Stomach smooth muscle (tissue), 2 donors: ENCODE results near the gene COQ2.
"Not testable (repeated sequence)": the region's sequence is repeated elsewhere in the genome, so short reads cannot be mapped to it uniquely, and the experiment has no call there.

Experiments
- H3K27ac ChIP-seq: one replicate; pipeline ENCODE4 v1.7.0; 2013; ENCODE audit warnings: mild to moderate bottlenecking, low read length, inconsistent platforms
- H3K27me3 ChIP-seq, 2 donors: one replicate each; pipeline ENCODE4 v1.7.0; 2013; ENCODE audit warnings: low read length in 2 of 2; ENCODE audit not compliant: insufficient read depth in 2 of 2, control insufficient read depth in 1 of 2
- H3K36me3 ChIP-seq, 2 donors: one replicate each; pipeline ENCODE4 v1.7.0; 2013; ENCODE audit warnings: low read length in 2 of 2; ENCODE audit not compliant: control insufficient read depth in 2 of 2, insufficient read depth in 2 of 2
- H3K4me1 ChIP-seq: one replicate; pipeline ENCODE4 v1.7.0; 2013; ENCODE audit warnings: low read length; ENCODE audit not compliant: control insufficient read depth, insufficient read depth
- H3K4me3 ChIP-seq, 2 donors: one replicate each; pipeline ENCODE4 v1.7.0; 2013; ENCODE audit warnings: low read length in 2 of 2
- H3K9ac ChIP-seq, 2 donors: one replicate each; pipeline ENCODE4 v1.7.0; 2013; ENCODE audit warnings: low read length in 2 of 2, mild to moderate bottlenecking in 1 of 2
- H3K9me3 ChIP-seq, 2 donors: one replicate each; pipeline ENCODE4 v1.7.0; 2013; ENCODE audit warnings: low read length in 2 of 2; ENCODE audit not compliant: control insufficient read depth in 2 of 2
- donor health status: healthy.
- donor health status: Pancreatic carcinoma.

COQ2 gene

GRCh38 chr4:83248486-83248885, 36.1 kb downstream of the COQ2 start:
- Histone ChIP-seq H3K4me3 (no peak overlapping the region), H3K27ac (no peak overlapping the region), H3K9me3 (no peaks in the 10 kb centered on the region), H3K9ac (no peak overlapping the region), H3K36me3 (no peaks in the 10 kb centered on the region), H3K27me3 (no peaks in the 10 kb centered on the region), H3K4me1 (no peaks in the 10 kb centered on the region)

GRCh38 chr4:83247415-83248357, 36.9 kb downstream of the COQ2 start:
- H3K9ac ChIP-seq, result no peak overlapping the region
- no peaks in the 10 kb centered on the region for H3K36me3 ChIP-seq
- no peaks in the 10 kb centered on the region for H3K27me3 ChIP-seq
- no peak overlapping the region for H3K27ac ChIP-seq
- no peak overlapping the region for H3K4me3 ChIP-seq
- H3K4me1 ChIP-seq, result no peaks in the 10 kb centered on the region
- H3K9me3 ChIP-seq, result no peaks in the 10 kb centered on the region

- Histone ChIP-seq H3K4me1 (no peaks in the 10 kb centered on the region), H3K9me3 (no peaks in the 10 kb centered on the region), H3K27ac (no peak overlapping the region), H3K9ac (no peak overlapping the region), H3K27me3 (no peaks in the 10 kb centered on the region), H3K36me3 (no peaks in the 10 kb centered on the region), H3K4me3 (no peak overlapping the region)
Observed at GRCh38 chr4:83241132-83241531, 43.5 kb downstream of the COQ2 start.

GRCh38 chr4:83240379-83240875, 44.2 kb downstream of the COQ2 start:
- no peaks in the 10 kb centered on the region for H3K27me3 ChIP-seq
- no peaks in the 10 kb centered on the region for H3K9me3 ChIP-seq
- no peak overlapping the region for H3K27ac ChIP-seq
- no peaks in the 10 kb centered on the region for H3K4me1 ChIP-seq
- H3K36me3 ChIP-seq, result no peaks in the 10 kb centered on the region
- H3K4me3 ChIP-seq, result no peak overlapping the region
- no peak overlapping the region for H3K9ac ChIP-seq

GRCh38 chr4:83238393-83239248, 46.0 kb downstream of the COQ2 start:
- Histone ChIP-seq H3K4me3 (no peak overlapping the region), H3K36me3 (no peaks in the 10 kb centered on the region), H3K9me3 (no peaks in the 10 kb centered on the region), H3K9ac (no peak overlapping the region), H3K27ac (no peak overlapping the region), H3K4me1 (no peaks in the 10 kb centered on the region), H3K27me3 (no peaks in the 10 kb centered on the region)

- no peak overlapping the region for H3K9ac ChIP-seq
- H3K4me3 ChIP-seq, result no peak overlapping the region
- no peaks in the 10 kb centered on the region for H3K36me3 ChIP-seq
- H3K4me1 ChIP-seq, result no peaks in the 10 kb centered on the region
- no peak overlapping the region for H3K27ac ChIP-seq
- H3K9me3 ChIP-seq, result no peaks in the 10 kb centered on the region
- H3K27me3 ChIP-seq, result no peaks in the 10 kb centered on the region
Observed at GRCh38 chr4:83237591-83237990, 47.0 kb downstream of the COQ2 start.

- H3K9ac ChIP-seq, H3K27ac ChIP-seq, H3K4me1 ChIP-seq, H3K4me3 ChIP-seq, H3K27me3 ChIP-seq, H3K36me3 ChIP-seq, H3K9me3 ChIP-seq: not testable (repeated sequence)
Observed at GRCh38 chr4:83235645-83236133, 48.9 kb downstream of the COQ2 start.

GRCh38 chr4:83234902-83235644, 49.5 kb downstream of the COQ2 start:
- Histone ChIP-seq H3K4me1 (no peaks in the 10 kb centered on the region), H3K36me3 (no peaks in the 10 kb centered on the region), H3K9ac (no peak overlapping the region)

GRCh38 chr4:83234387-83234786, 50.2 kb downstream of the COQ2 start:
- H3K9ac ChIP-seq, H3K4me3 ChIP-seq, H3K27ac ChIP-seq, H3K27me3 ChIP-seq, H3K9me3 ChIP-seq, H3K36me3 ChIP-seq, H3K4me1 ChIP-seq: not testable (repeated sequence)

More at GRCh38 chr4:83234902-83235644, 49.5 kb downstream of the COQ2 start:
- no peaks in the 10 kb centered on the region for H3K27me3 ChIP-seq
- H3K27ac ChIP-seq, result no peak overlapping the region
- no peak overlapping the region for H3K4me3 ChIP-seq
- H3K9me3 ChIP-seq, result no peaks in the 10 kb centered on the region

GRCh38 chr4:83232082-83232481, 52.5 kb downstream of the COQ2 start:
- Histone ChIP-seq H3K9ac (no peak overlapping the region), H3K27ac (no peak overlapping the region), H3K27me3 (no peaks in the 10 kb centered on the region), H3K9me3 (no peaks in the 10 kb centered on the region), H3K4me1 (no peaks in the 10 kb centered on the region), H3K36me3 (no peaks in the 10 kb centered on the region), H3K4me3 (no peak overlapping the region)
